GM19372 (cell line): ENCODE data around the gene VAMP5.
"Not testable (repeated sequence)": the region's sequence is repeated elsewhere in the genome, so short reads cannot be mapped to it uniquely, and the experiment has no call there.

Source experiments
- ATAC-seq: cut with Tn5 transposase; IDR thresholded peaks from one replicate; pipeline ENCODE4 v1.9.1; 2021; ENCODE audit warnings: mild to moderate bottlenecking, low read depth, moderate library complexity; ENCODE audit not compliant: unreplicated experiment

VAMP5 gene

GRCh38 chr2:85549826-85550225, 34.4 kb upstream of the VAMP5 start:
- ATAC-seq, result no peak

- ATAC-seq, result no peak
Measured at GRCh38 chr2:85550486-85550885, 33.7 kb upstream of the VAMP5 start.

GRCh38 chr2:85551698-85552678, 32.2 kb upstream of the VAMP5 start:
- peak; percentile 61 for ATAC-seq

- no peak for ATAC-seq
Measured at GRCh38 chr2:85553184-85553583, 31.0 kb upstream of the VAMP5 start.

- ATAC-seq, result no peak
Measured at GRCh38 chr2:85554980-85555612, 29.1 kb upstream of the VAMP5 start.

GRCh38 chr2:85557130-85557529, 27.1 kb upstream of the VAMP5 start:
- no peak for ATAC-seq

GRCh38 chr2:85558160-85558559, 26.1 kb upstream of the VAMP5 start:
- ATAC-seq, result no peak

- not testable (repeated sequence) for ATAC-seq
Measured at GRCh38 chr2:85560403-85560726, 23.9 kb upstream of the VAMP5 start.

- no peak for ATAC-seq
Measured at GRCh38 chr2:85560812-85561279, 23.4 kb upstream of the VAMP5 start.

- peak; percentile 92 for ATAC-seq
Measured at GRCh38 chr2:85561280-85562212, 22.7 kb upstream of the VAMP5 start, which contains the start of gene GGCX. Gene GGCX (minus strand): TSS chr2:85561493. CDS start chr2:85561428, 65 bp downstream.

GRCh38 chr2:85564144-85564563, 20.1 kb upstream of the VAMP5 start:
- no peak for ATAC-seq

- ATAC-seq, result no peak
Measured at GRCh38 chr2:85566265-85566664, 18.0 kb upstream of the VAMP5 start.

- ATAC-seq, result no peak
Measured at GRCh38 chr2:85575739-85576138, 8.5 kb upstream of the VAMP5 start.

GRCh38 chr2:85577063-85577385, 7.2 kb upstream of the VAMP5 start:
- ATAC-seq, result no peak

GRCh38 chr2:85577386-85578242, 6.6 kb upstream of the VAMP5 start, which contains the start of gene VAMP8:
Gene VAMP8 (plus strand): TSS chr2:85577586. CDS start chr2:85577647, 61 bp downstream.
- peak; percentile 71 for ATAC-seq

GRCh38 chr2:85578243-85579180, 5.7 kb upstream of the VAMP5 start:
- ATAC-seq, result peak; percentile 52

GRCh38 chr2:85579266-85579935, 4.8 kb upstream of the VAMP5 start:
- ATAC-seq, result no peak

- ATAC-seq, result no peak
Measured at GRCh38 chr2:85580206-85580605, 4.0 kb upstream of the VAMP5 start.
